ENCODE measurements around the gene AGAP2. TPM values are rescaled to one million over a fixed set of nuclear protein-coding genes. Genes with fewer than 3 reads are reported as not detected.

Gene AGAP2
- total and polyA plus RNA-seq, 2 of the 13 experiments (the other 11 are each of a cell fraction or from before 2014, with no cell fraction given) = 0.38 to 0.45 TPM

- no peaks in the 10 kb centered on the region for H4K20me1 ChIP-seq (ENCODE audit: insufficient read depth, low read length)
- peak; percentile 70 for ATAC-seq
- CTCF ChIA-PET (ENCODE audit: low intra/inter-chr PET ratio, low total read pairs) = no interaction called here
- intact Hi-C loops (cut with micrococcal nuclease; ENCODE audit: unreplicated experiment) = loop anchor here (5.0 kb wide), 1 partner anchor 71 kb away; no protein-coding TSS in a partner anchor
- H3K79me2 ChIP-seq (ENCODE audit: insufficient read depth, low read length) = peaks cover 17% of the 10 kb centered on the region
- BruUV-seq (replicated peaks) = TSS peak; percentile 77
- no peak overlapping the region for H2AFZ ChIP-seq (ENCODE audit: low read length)
- 2% methylated on average over 16 of the region's 16 CpGs for WGBS (ENCODE audit: low lambda C conversion rate)
- H3K27me3 ChIP-seq (ENCODE audit: control insufficient read depth in 1 of 2, insufficient read depth in 2 of 2, low read length in 2 of 2) = no peaks in the 10 kb centered on the region; a peak in 1 of 5 replicates
- H3K27ac ChIP-seq (ENCODE audit: extremely low read length, insufficient read depth, low read length) = peak overlapping the region; percentile 97
- TF ChIP-seq, protein P1, sequence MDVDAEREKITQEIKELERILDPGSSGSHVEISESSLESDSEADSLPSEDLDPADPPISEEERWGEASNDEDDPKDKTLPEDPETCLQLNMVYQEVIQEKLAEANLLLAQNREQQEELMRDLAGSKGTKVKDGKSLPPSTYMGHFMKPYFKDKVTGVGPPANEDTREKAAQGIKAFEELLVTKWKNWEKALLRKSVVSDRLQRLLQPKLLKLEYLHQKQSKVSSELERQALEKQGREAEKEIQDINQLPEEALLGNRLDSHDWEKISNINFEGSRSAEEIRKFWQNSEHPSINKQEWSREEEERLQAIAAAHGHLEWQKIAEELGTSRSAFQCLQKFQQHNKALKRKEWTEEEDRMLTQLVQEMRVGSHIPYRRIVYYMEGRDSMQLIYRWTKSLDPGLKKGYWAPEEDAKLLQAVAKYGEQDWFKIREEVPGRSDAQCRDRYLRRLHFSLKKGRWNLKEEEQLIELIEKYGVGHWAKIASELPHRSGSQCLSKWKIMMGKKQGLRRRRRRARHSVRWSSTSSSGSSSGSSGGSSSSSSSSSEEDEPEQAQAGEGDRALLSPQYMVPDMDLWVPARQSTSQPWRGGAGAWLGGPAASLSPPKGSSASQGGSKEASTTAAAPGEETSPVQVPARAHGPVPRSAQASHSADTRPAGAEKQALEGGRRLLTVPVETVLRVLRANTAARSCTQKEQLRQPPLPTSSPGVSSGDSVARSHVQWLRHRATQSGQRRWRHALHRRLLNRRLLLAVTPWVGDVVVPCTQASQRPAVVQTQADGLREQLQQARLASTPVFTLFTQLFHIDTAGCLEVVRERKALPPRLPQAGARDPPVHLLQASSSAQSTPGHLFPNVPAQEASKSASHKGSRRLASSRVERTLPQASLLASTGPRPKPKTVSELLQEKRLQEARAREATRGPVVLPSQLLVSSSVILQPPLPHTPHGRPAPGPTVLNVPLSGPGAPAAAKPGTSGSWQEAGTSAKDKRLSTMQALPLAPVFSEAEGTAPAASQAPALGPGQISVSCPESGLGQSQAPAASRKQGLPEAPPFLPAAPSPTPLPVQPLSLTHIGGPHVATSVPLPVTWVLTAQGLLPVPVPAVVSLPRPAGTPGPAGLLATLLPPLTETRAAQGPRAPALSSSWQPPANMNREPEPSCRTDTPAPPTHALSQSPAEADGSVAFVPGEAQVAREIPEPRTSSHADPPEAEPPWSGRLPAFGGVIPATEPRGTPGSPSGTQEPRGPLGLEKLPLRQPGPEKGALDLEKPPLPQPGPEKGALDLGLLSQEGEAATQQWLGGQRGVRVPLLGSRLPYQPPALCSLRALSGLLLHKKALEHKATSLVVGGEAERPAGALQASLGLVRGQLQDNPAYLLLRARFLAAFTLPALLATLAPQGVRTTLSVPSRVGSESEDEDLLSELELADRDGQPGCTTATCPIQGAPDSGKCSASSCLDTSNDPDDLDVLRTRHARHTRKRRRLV (CRISPR knock-in tag; IDR thresholded peaks at IDR 0.05) = 0 out of 2 replicates have a peak, but pooled peaks have one; percentile 0
- 0 out of 2 replicates have a peak, but pooled peaks have one; percentile 13 for TF ChIP-seq ZBTB42 (CRISPR knock-in tag; IDR thresholded peaks at IDR 0.05)
- peak; percentile 97 for TF ChIP-seq KLF9 (CRISPR knock-in tag; IDR thresholded peaks at IDR 0.05; ENCODE audit: low read depth)
- 0 out of 2 replicates have a peak, but pooled peaks have one; percentile 3 for TF ChIP-seq ZNF431 (CRISPR knock-in tag; IDR thresholded peaks at IDR 0.05; ENCODE audit: borderline replicate concordance, low read depth)
- TF ChIP-seq TBP (CRISPR knock-in tag; IDR thresholded peaks at IDR 0.05) = 0 out of 2 replicates have a peak, but pooled peaks have one; percentile 16
- no peak for TF ChIP-seq ZNF432 (CRISPR knock-in tag; IDR thresholded peaks at IDR 0.05; ENCODE audit: borderline replicate concordance)
- TF ChIP-seq NFE2L1 (CRISPR knock-in tag; IDR thresholded peaks at IDR 0.05; ENCODE audit: borderline replicate concordance) = no peak
- 0 out of 2 replicates have a peak, but pooled peaks have one; percentile 49 for TF ChIP-seq RARG (CRISPR knock-in tag; IDR thresholded peaks at IDR 0.05; ENCODE audit: low read depth)
- no peak for TF ChIP-seq JUND (CRISPR knock-in tag; IDR thresholded peaks at IDR 0.05)
- TF ChIP-seq ATF7 (IDR thresholded peaks at IDR 0.05) = peak; percentile 98
- no peak for TF ChIP-seq ATF7 (CRISPR knock-in tag; IDR thresholded peaks at IDR 0.05)
- TF ChIP-seq NPAS2 (CRISPR knock-in tag; IDR thresholded peaks at IDR 0.05; ENCODE audit: borderline replicate concordance) = no peak
- no peak for TF ChIP-seq SP4 (CRISPR knock-in tag; IDR thresholded peaks at IDR 0.05)
- TF ChIP-seq RARA (CRISPR knock-in tag; IDR thresholded peaks at IDR 0.05) = no peak
- 0 out of 2 replicates have a peak, but pooled peaks have one; percentile 2 for TF ChIP-seq ZNF598 (CRISPR knock-in tag; IDR thresholded peaks at IDR 0.05; ENCODE audit: borderline replicate concordance)
- no peaks in the 10 kb centered on the region for H3K9me3 ChIP-seq (ENCODE audit: low read length)
- H3K4me2 ChIP-seq (ENCODE audit: low read depth, low read length) = peak overlapping the region; percentile 96
- H3K4me3 ChIP-seq (replicated peaks in 1 of 3; ENCODE audit: insufficient read depth in 1 of 3, low read depth in 2 of 3, low read length in 3 of 3) = peak overlapping the region; percentile 77 to 89 (median 78)
- FAIRE-seq = peak; percentile 88
- H3K36me3 ChIP-seq (replicated peaks in 1 of 2; ENCODE audit: control insufficient read depth in 1 of 2, insufficient read depth in 2 of 2, low read length in 2 of 2) = peaks cover 16 to 18% of the 10 kb centered on the region in 2 experiments
- peak; percentile 87 for DNase-seq (ENCODE audit: low spot score)
- POLR2A ChIA-PET = interaction anchor here (0.6 to 1.8 kb wide), 11 partner anchors 11 to 124 kb away, joined by 3 to 15 read pairs (median 6); partner anchors contain the start of genes CDK4, MARCHF9, TSFM and TSPAN31
- H3K9ac ChIP-seq (ENCODE audit: insufficient read depth, low read depth, low read length) = peak overlapping the region; percentile 94
- in situ Hi-C loops (cut with HindIII; ENCODE audit: extremely low pct_ligation_motif_present, low pct_unique_long_range_greater_than_20kb) = no loop called here
- H3K4me1 ChIP-seq (ENCODE audit: insufficient read depth, low read length) = peaks cover 26% of the 10 kb centered on the region
Measured at GRCh38 chr12:57771236-57771872, 32.8 kb upstream of the AGAP2 start.
